Activated B cell treated with CpG ODN at 0.5 μM for 24 hours (primary cell): ENCODE results near the gene PLAU. TPM values are rescaled to one million over a fixed set of nuclear protein-coding genes. Genes with fewer than 3 reads are reported as not detected.

Source experiments
- ATAC-seq: fragments of 200-7000 bp; cut with Tn5 transposase; one replicate; pipeline ENCODE4 v1.10.0; 2021; ENCODE audit warnings: low read depth, mild to moderate bottlenecking, moderate library complexity
- CTCF ChIA-PET: fragments of 350-600 bp; sonication (Branson Sonifier 250); formaldehyde crosslinking; loops from one replicate; lab custom pipeline; 2021; ENCODE audit warnings: antibody characterized with exemption; lab: Charles Lee
- POLR2A ChIA-PET: fragments of 350-600 bp; sonication (Branson Sonifier 250); formaldehyde crosslinking; loops from one replicate; lab custom pipeline; 2021; ENCODE audit warnings: antibody characterized with exemption; lab: Charles Lee
- DNase-seq: peaks from one replicate; pipeline ENCODE4 v3.0.0; 2022
- H3K27ac Mint-ChIP-seq: one replicate; pipeline ENCODE4 v1.8.0; 2020; ENCODE audit warnings: mixed read lengths
- H3K27me3 Mint-ChIP-seq: one replicate; pipeline ENCODE4 v1.8.0; 2021; ENCODE audit warnings: mixed read lengths
- H3K36me3 Mint-ChIP-seq: one replicate; pipeline ENCODE4 v1.8.0; 2021; ENCODE audit warnings: low read depth, mixed read lengths
- H3K4me1 Mint-ChIP-seq: one replicate; pipeline ENCODE4 v1.8.0; 2021; ENCODE audit warnings: mixed read lengths
- H3K4me3 Mint-ChIP-seq: one replicate; pipeline ENCODE4 v1.8.0; 2020; ENCODE audit warnings: mild to moderate bottlenecking, mixed read lengths
- H3K9me3 Mint-ChIP-seq: one replicate; pipeline ENCODE4 v1.8.0; 2020; ENCODE audit warnings: mixed read lengths
- CTCF ChIP-seq: fragments of 200-600 bp; IDR thresholded peaks from one replicate; pipeline ENCODE4 v1.8.0; 2022; ENCODE audit warnings: antibody characterized with exemption, mild to moderate bottlenecking
- intact Hi-C: fragments of 100-400 bp; cut with micrococcal nuclease; formaldehyde crosslinking; loops from one replicate; pipeline ENCODE4 v1.15.1; 2024
- total RNA-seq: library from RNA; stranded (reverse); gene quantifications from 2 replicates; pipeline ENCODE4 v1.2.3, GENCODE V29; 2022

PLAU gene
- total RNA-seq, 1 donor from 2014 or later: not detected

- TF ChIP-seq CTCF: no peak
- DNase-seq: no peak
- Mint-ChIP-seq H3K4me1 (peaks cover 33% of the 10 kb centered on the region), H3K36me3 (no peaks in the 10 kb centered on the region), H3K4me3 (no peak overlapping the region), H3K27me3 (peaks cover 33% of the 10 kb centered on the region), H3K27ac (no peak overlapping the region), H3K9me3 (no peaks in the 10 kb centered on the region)
- ChIA-PET POLR2A (no interaction called here), CTCF (interaction anchor here (0.7 kb wide), 1 partner anchor 28 kb away, joined by 3 read pairs; no protein-coding TSS in a partner anchor)
- intact Hi-C loops: no loop called here
- ATAC-seq: no peak
Measured at GRCh38 chr10:73906524-73907447, 4.1 kb upstream of the PLAU start.

- H3K27ac Mint-ChIP-seq: no peak overlapping the region
Measured at GRCh38 chr10:73907841-73908517, 3.0 kb upstream of the PLAU start.

GRCh38 chr10:73908853-73909539 lies 1.9 kb upstream of the PLAU start:
- peak; percentile 60 for ATAC-seq
- ChIA-PET CTCF (interaction anchor here (0.9 to 1.8 kb wide), 3 partner anchors 20 to 32 kb away, joined by 3 to 8 read pairs (median 3); no protein-coding TSS in a partner anchor), POLR2A (interaction anchor here (0.7 to 1.2 kb wide), 3 partner anchors 34 to 1208 kb away, joined by 3 read pairs; no protein-coding TSS in a partner anchor)
- Mint-ChIP-seq H3K9me3 (no peaks in the 10 kb centered on the region), H3K4me3 (peak overlapping the region; percentile 48), H3K27me3 (peaks cover 38% of the 10 kb centered on the region), H3K4me1 (peaks cover 36% of the 10 kb centered on the region), H3K36me3 (no peaks in the 10 kb centered on the region), H3K27ac (peak overlapping the region; percentile 12)
- intact Hi-C loops: no loop called here
- DNase-seq: no peak
- no peak for TF ChIP-seq CTCF

More at GRCh38 chr10:73907841-73908517, 3.0 kb upstream of the PLAU start:
- Mint-ChIP-seq H3K36me3 (no peaks in the 10 kb centered on the region), H3K9me3 (no peaks in the 10 kb centered on the region), H3K27me3 (peaks cover 38% of the 10 kb centered on the region), H3K4me3 (no peak overlapping the region), H3K4me1 (peaks cover 36% of the 10 kb centered on the region)
- ChIA-PET CTCF (interaction anchor here (1.6 to 1.8 kb wide), 2 partner anchors 22 to 33 kb away, joined by 3 to 8 read pairs; no protein-coding TSS in a partner anchor), POLR2A (interaction anchor here (0.7 kb wide), 2 partner anchors 128 to 150 kb away, joined by 3 to 7 read pairs; no protein-coding TSS in a partner anchor)
- DNase-seq: no peak
- no peak for ATAC-seq
- intact Hi-C loops: no loop called here
- no peak for TF ChIP-seq CTCF

- ChIA-PET CTCF (interaction anchor here (0.9 to 1.8 kb wide), 2 partner anchors 20 to 31 kb away, joined by 3 to 8 read pairs; no protein-coding TSS in a partner anchor), POLR2A (interaction anchor here (1.2 kb wide), 1 partner anchor 35 kb away, joined by 3 read pairs; no protein-coding TSS in a partner anchor)
- H3K9me3 Mint-ChIP-seq: no peaks in the 10 kb centered on the region
- H3K27me3 Mint-ChIP-seq: peaks cover 38% of the 10 kb centered on the region
- no peak for TF ChIP-seq CTCF
- no peak for ATAC-seq
- H3K4me1 Mint-ChIP-seq: peaks cover 36% of the 10 kb centered on the region
- no peak for DNase-seq
- H3K27ac Mint-ChIP-seq: no peak overlapping the region
- intact Hi-C loops: loop anchor here (2.0 kb wide), 1 partner anchor 15 kb away; no protein-coding TSS in a partner anchor
- H3K4me3 Mint-ChIP-seq: no peak overlapping the region
- H3K36me3 Mint-ChIP-seq: no peaks in the 10 kb centered on the region
Measured at GRCh38 chr10:73909540-73910115, 1.3 kb upstream of the PLAU start.
